Gastroesophageal sphincter (tissue), 4 donors: Measurements from ENCODE around the gene DMPK. TPM values are rescaled to one million over a fixed set of nuclear protein-coding genes. Genes with fewer than 3 reads are reported as not detected.

Experiments
- ATAC-seq: fragments of 150-250 bp; one replicate; pipeline ENCODE4 v1.9.1; 2016; ENCODE audit warnings: mild to moderate bottlenecking, moderate library complexity
- H3K27ac ChIP-seq, 4 donors: fragments of 200-600 bp; sonication (generic) in 3 of 4; 1 replicate in 3 of 4; 2 replicates in 1 of 4; pipeline ENCODE4 v1.5.1; 2016 to 2019
- H3K27me3 ChIP-seq: fragments of 200-600 bp; sonication (generic); one replicate; pipeline ENCODE4 v1.5.1; 2019
- H3K36me3 ChIP-seq, 2 donors: fragments of 200-600 bp; sonication (generic); one replicate each; pipeline ENCODE4 v1.5.1; 2019; ENCODE audit warnings: control low read depth in 1 of 2
- H3K4me1 ChIP-seq, 3 donors: fragments of 200-600 bp; sonication (generic); 1 replicate in 2 of 3; 2 replicates in 1 of 3; pipeline ENCODE4 v1.5.1; 2016 to 2019; ENCODE audit warnings: control low read depth in 2 of 3
- H3K4me3 ChIP-seq, 2 donors: fragments of 200-600 bp; sonication (generic); one replicate each; pipeline ENCODE4 v1.5.1; 2019; ENCODE audit warnings: mild to moderate bottlenecking in 1 of 2, moderate library complexity in 1 of 2
- H3K9me3 ChIP-seq, 3 donors: fragments of 200-600 bp; sonication (generic); one replicate each; pipeline ENCODE4 v1.5.1; 2017 to 2019; ENCODE audit warnings: control low read depth in 2 of 3
- EP300 ChIP-seq: sonication (generic); formaldehyde crosslinking; IDR thresholded peaks from one replicate; pipeline ENCODE4 v1.6.1; 2017; ENCODE audit warnings: antibody characterized with exemption, mild to moderate bottlenecking
- POLR2A ChIP-seq, 2 donors: fragments of 450-650 bp; IDR thresholded peaks; one replicate each; pipeline ENCODE4 v1.6.1; 2017; ENCODE audit warnings: antibody characterized with exemption in 2 of 2, mild to moderate bottlenecking in 2 of 2, moderate library complexity in 1 of 2
- POLR2AphosphoS5 ChIP-seq: sonication (generic); formaldehyde crosslinking; IDR thresholded peaks from one replicate; pipeline ENCODE4 v1.6.1; 2017; ENCODE audit warnings: antibody characterized with exemption
- WGBS, 2 donors: methylation state at CpG; one replicate each; pipeline ENCODE4 v1.1.5; 2018; ENCODE audit warnings: low coverage in 1 of 2; 5-methylcytosine and 5-hydroxymethylcytosine counted together
- total RNA-seq, 4 donors: library from RNA; depleted of rRNA; stranded (reverse); fragments of >200 nt; gene quantifications; one replicate each; pipeline ENCODE4 v1.1.0, GENCODE V29; 2016
- TF ChIP-seq, protein P1 (sequence below), 4 experiments: fragments of 200-600 bp in 2 of 4; fragments of 450-650 bp in 2 of 4; sonication (generic) in 1 of 4; IDR thresholded peaks; one replicate each; pipeline ENCODE4 v1.5.1; 2017 to 2019; ENCODE audit warnings: antibody characterized with exemption in 4 of 4, mild to moderate bottlenecking in 2 of 4, moderate library complexity in 2 of 4

DMPK gene
- total RNA-seq, 4 donors from 2014 or later: 223 to 464 (median 330) TPM

GRCh38 chr19:45798995-45799517 lies 16.8 kb upstream of the DMPK start:
- H3K9me3 ChIP-seq: no peaks in the 10 kb centered on the region
- 7 to 13% methylated on average over 9 to 10 of the region's 10 CpGs for WGBS, 2 donors
- peak; percentile 82 for ATAC-seq
- TF ChIP-seq, protein P1, sequence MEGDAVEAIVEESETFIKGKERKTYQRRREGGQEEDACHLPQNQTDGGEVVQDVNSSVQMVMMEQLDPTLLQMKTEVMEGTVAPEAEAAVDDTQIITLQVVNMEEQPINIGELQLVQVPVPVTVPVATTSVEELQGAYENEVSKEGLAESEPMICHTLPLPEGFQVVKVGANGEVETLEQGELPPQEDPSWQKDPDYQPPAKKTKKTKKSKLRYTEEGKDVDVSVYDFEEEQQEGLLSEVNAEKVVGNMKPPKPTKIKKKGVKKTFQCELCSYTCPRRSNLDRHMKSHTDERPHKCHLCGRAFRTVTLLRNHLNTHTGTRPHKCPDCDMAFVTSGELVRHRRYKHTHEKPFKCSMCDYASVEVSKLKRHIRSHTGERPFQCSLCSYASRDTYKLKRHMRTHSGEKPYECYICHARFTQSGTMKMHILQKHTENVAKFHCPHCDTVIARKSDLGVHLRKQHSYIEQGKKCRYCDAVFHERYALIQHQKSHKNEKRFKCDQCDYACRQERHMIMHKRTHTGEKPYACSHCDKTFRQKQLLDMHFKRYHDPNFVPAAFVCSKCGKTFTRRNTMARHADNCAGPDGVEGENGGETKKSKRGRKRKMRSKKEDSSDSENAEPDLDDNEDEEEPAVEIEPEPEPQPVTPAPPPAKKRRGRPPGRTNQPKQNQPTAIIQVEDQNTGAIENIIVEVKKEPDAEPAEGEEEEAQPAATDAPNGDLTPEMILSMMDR (IDR thresholded peaks at IDR 0.05): peak in 3 of 4 experiments; percentile 89 to 93 (median 91)
- TF ChIP-seq POLR2A (IDR thresholded peaks at IDR 0.05) (no peak), EP300 (no peak), POLR2AphosphoS5 (peak; percentile 38)
- H3K27me3 ChIP-seq: no peaks in the 10 kb centered on the region
- no peaks in the 10 kb centered on the region for H3K36me3 ChIP-seq
- peaks cover 0 to 13% (median 3%) of the 10 kb centered on the region in 3 donors for H3K4me1 ChIP-seq
- no peak overlapping the region for H3K4me3 ChIP-seq
- H3K27ac ChIP-seq: peak overlapping the region in 1 of 4 donors; percentile 1

GRCh38 chr19:45794627-45795026 lies 12.3 kb upstream of the DMPK start:
- no peak for TF ChIP-seq POLR2AphosphoS5
- TF ChIP-seq, protein P1 (IDR thresholded peaks at IDR 0.05): no peak
- TF ChIP-seq POLR2A (IDR thresholded peaks at IDR 0.05): no peak
- TF ChIP-seq EP300: no peak
- H3K4me3 ChIP-seq: no peak overlapping the region
- peaks cover 0 to 15% of the 10 kb centered on the region in 2 donors for H3K36me3 ChIP-seq
- WGBS, 2 donors: 82% methylated on average over 2 of the region's 2 CpGs; no CpG with 5 or more reads in 1 of the 2 donors
- H3K4me1 ChIP-seq: peaks cover 3 to 38% (median 20%) of the 10 kb centered on the region in 3 donors
- H3K27me3 ChIP-seq: no peaks in the 10 kb centered on the region
- H3K9me3 ChIP-seq: no peaks in the 10 kb centered on the region
- ATAC-seq: no peak
- no peak overlapping the region for H3K27ac ChIP-seq

GRCh38 chr19:45793876-45794275 lies 11.6 kb upstream of the DMPK start:
- 43 to 54% methylated on average over 4 to 6 of the region's 6 CpGs for WGBS, 2 donors
- H3K27ac ChIP-seq: no peak overlapping the region
- H3K36me3 ChIP-seq: peaks cover 0 to 22% of the 10 kb centered on the region in 2 donors
- no peak overlapping the region for H3K4me3 ChIP-seq
- H3K9me3 ChIP-seq: no peaks in the 10 kb centered on the region
- H3K27me3 ChIP-seq: no peaks in the 10 kb centered on the region
- no peak for TF ChIP-seq POLR2AphosphoS5
- TF ChIP-seq EP300: no peak
- no peak for TF ChIP-seq POLR2A (IDR thresholded peaks at IDR 0.05)
- TF ChIP-seq, protein P1 (IDR thresholded peaks at IDR 0.05): no peak
- peaks cover 3 to 31% (median 17%) of the 10 kb centered on the region in 3 donors for H3K4me1 ChIP-seq
- ATAC-seq: no peak

- H3K4me3 ChIP-seq: peak overlapping the region in 1 of 2 donors; percentile 88
- no peaks in the 10 kb centered on the region for H3K9me3 ChIP-seq
- H3K4me1 ChIP-seq: peaks cover 3 to 27% (median 17%) of the 10 kb centered on the region in 3 donors
- WGBS, 2 donors: 33 to 45% methylated on average over 3 of the region's 3 CpGs
- no peaks in the 10 kb centered on the region for H3K27me3 ChIP-seq
- TF ChIP-seq POLR2A (IDR thresholded peaks at IDR 0.05): no peak
- no peak for TF ChIP-seq EP300
- TF ChIP-seq, protein P1 (IDR thresholded peaks at IDR 0.05): no peak
- no peak for TF ChIP-seq POLR2AphosphoS5
- ATAC-seq: no peak
- peaks cover 0 to 30% of the 10 kb centered on the region in 2 donors for H3K36me3 ChIP-seq
- H3K27ac ChIP-seq: peak overlapping the region in 3 of 4 donors; percentile 32 to 90 (median 67)
Measured at GRCh38 chr19:45793178-45793564, 10.9 kb upstream of the DMPK start.

GRCh38 chr19:45792470-45793177 lies 10.3 kb upstream of the DMPK start, which contains the start of gene DMWD:
TSS of gene DMWD (minus strand) at chr19:45792845. CDS start at chr19:45792756, 89 bp downstream.
- TF ChIP-seq POLR2A (IDR thresholded peaks at IDR 0.05) (peak; percentile 59 to 78), POLR2AphosphoS5 (peak; percentile 49)
- TF ChIP-seq, protein P1 (IDR thresholded peaks at IDR 0.05): no peak
- H3K4me1 ChIP-seq: peaks cover 3 to 27% (median 17%) of the 10 kb centered on the region in 3 donors
- no peaks in the 10 kb centered on the region for H3K9me3 ChIP-seq
- peak; percentile 99 for ATAC-seq
- peak within 1 kb of the TSS; percentile 51 to 88 for H3K4me3 ChIP-seq
- WGBS, 2 donors: 0% methylated on average over 5 of the region's 86 CpGs; no CpG with 5 or more reads in 1 of the 2 donors
- H3K36me3 ChIP-seq: peaks cover 0 to 35% of the 10 kb centered on the region in 2 donors
- no peaks in the 10 kb centered on the region for H3K27me3 ChIP-seq
- peak within 1 kb of the TSS in 3 of 4 donors; percentile 86 to 95 (median 90) for H3K27ac ChIP-seq
